Omental fat pad (tissue), 4 donors: Measurements from ENCODE around the gene TSEN15. TPM values are rescaled to one million over a fixed set of nuclear protein-coding genes. Genes with fewer than 3 reads are reported as not detected.

Source experiments
- ATAC-seq: fragments of 150-250 bp; one replicate; pipeline ENCODE4 v1.9.1; 2016; ENCODE audit warnings: mild to moderate bottlenecking, moderate library complexity; ENCODE audit not compliant: low FRiP score
- DNase-seq: peaks from one replicate; pipeline ENCODE4 v3.0.0-alpha.2; 2019; ENCODE audit warnings: low spot score
- total RNA-seq, 4 donors: library from RNA; depleted of rRNA; stranded (reverse); fragments of >200 nt; gene quantifications; one replicate each; pipeline ENCODE4 v1.1.0, GENCODE V29; 2016
- TF ChIP-seq, protein P1 (sequence below), 3 donors: fragments of 450-650 bp; IDR thresholded peaks; one replicate each; pipeline ENCODE4 v1.5.1; 2016 to 2017; ENCODE audit warnings: antibody characterized with exemption in 3 of 3, mild to moderate bottlenecking in 3 of 3, moderate library complexity in 2 of 3

The TSEN15 gene
- total RNA-seq, 4 donors from 2014 or later, result 16.2 to 29.0 (median 23.8) TPM

DNA sequence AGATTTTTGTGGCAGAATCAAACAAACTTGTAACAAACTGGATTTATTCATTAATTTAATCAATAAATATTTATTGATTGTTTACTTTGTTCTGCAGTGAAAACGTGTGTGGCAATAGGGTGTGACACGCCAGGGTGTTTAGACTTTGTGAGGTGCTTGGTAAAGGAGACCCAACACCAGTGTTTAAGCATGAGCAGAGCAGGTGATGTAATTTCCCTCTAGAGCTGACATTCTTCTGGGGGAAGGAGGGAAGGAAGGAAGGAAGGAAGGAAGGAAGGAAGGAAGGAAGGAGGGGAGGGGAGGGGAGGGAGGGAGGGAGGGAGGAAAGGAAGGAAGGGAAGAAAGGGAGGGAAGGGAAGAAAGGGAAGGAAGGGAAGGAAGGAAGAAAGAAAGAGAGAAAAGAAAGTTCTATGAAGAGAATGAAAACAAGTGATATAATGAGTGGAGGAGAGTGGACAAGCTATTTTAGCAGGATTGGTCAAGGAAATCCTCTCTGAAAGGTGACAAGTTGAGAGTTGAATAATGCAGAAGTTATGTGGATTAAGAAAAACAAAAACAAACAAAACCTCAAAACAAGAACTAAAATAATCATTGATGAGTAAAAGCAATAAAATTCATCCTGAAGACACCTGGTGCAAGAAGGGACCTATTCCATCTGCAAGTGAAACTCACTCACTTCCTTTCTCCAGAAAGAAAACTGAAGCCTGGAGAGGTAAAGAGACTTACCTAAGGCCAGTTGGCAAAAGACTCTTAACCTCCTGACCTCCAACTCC is 60.8 kb downstream of the TSEN15 start:
- TF ChIP-seq, protein P1, sequence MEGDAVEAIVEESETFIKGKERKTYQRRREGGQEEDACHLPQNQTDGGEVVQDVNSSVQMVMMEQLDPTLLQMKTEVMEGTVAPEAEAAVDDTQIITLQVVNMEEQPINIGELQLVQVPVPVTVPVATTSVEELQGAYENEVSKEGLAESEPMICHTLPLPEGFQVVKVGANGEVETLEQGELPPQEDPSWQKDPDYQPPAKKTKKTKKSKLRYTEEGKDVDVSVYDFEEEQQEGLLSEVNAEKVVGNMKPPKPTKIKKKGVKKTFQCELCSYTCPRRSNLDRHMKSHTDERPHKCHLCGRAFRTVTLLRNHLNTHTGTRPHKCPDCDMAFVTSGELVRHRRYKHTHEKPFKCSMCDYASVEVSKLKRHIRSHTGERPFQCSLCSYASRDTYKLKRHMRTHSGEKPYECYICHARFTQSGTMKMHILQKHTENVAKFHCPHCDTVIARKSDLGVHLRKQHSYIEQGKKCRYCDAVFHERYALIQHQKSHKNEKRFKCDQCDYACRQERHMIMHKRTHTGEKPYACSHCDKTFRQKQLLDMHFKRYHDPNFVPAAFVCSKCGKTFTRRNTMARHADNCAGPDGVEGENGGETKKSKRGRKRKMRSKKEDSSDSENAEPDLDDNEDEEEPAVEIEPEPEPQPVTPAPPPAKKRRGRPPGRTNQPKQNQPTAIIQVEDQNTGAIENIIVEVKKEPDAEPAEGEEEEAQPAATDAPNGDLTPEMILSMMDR (IDR thresholded peaks at IDR 0.05), result no peak
- DNase-seq (no peak), ATAC-seq (no peak)

DNA sequence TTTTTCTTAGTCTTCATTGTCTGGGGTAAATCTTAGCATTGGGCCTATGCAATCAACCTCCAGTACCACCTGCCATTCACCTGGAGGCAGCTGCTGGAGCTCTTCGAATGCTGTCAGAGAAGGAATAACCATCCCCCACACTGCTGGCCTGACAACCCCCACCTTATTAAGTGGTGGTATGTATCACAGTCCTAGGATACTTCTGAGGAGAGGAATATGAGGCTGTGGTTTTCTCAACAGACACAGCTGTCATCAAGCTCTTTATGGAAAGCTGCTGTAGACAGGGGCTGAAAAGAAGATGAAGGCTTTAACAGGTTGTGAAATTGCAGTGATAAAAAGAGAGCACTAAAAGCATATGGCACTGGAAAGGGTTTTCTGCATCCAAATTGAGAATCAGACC is 61.7 kb downstream of the TSEN15 start:
- ATAC-seq, result no peak
- no peak for DNase-seq
- TF ChIP-seq, protein P1 (IDR thresholded peaks at IDR 0.05), result no peak

- no peak for ATAC-seq
- DNase-seq, result no peak
- TF ChIP-seq, protein P1 (IDR thresholded peaks at IDR 0.05), result no peak
These were observed 63.4 kb downstream of the TSEN15 start for GRCh38 chr1:184114818-184115398.

DNA sequence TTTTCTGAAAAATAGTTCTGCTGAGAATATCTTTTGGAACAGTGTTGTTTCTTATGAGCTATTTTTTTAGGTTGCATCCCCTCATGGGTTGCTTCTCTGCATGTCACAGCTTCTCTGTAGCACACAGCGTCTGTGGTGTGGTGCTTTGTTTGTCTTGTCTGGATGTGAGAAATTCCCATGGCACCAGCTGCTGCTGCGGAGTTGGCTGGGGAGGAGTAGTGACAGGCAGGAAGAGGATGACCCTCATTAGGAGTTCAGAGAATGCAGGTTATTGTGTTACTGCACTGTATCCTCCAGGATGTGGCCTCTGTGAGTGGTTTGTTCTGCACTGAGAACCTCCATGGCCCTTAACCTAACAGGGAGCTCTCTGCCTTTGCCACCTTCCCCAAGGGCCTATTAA is 64.8 kb downstream of the TSEN15 start:
- TF ChIP-seq, protein P1 (IDR thresholded peaks at IDR 0.05), result no peak
- ATAC-seq (no peak), DNase-seq (no peak)

DNA sequence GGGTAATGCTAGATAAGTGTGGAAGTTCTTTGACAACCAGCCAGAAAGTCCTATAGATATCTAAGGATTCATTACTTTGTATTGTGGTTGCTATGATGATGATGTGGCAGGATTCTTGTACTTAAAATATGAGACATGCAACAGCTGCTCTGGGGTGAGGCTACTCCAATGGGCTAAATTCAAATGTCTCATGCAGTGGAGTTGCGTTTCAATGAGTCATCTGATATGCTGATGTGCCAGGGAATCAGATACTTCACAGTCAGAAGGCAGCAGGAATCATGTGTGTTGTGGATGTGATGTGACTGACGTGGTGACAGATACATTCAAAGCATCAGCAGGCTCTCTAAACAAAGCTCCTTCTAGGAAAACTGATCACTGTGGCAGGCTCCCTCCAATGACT is 66.5 kb downstream of the TSEN15 start:
- DNase-seq (no peak), ATAC-seq (no peak)
- TF ChIP-seq, protein P1 (IDR thresholded peaks at IDR 0.05), result no peak

Other genes with a start within 250 kb of the TSEN15 start
- 10 to 100 TPM; 66.8 to 88.3 (median 74.6) TPM for gene RGL1, start 246.6 kb upstream of the TSEN15 start, total RNA-seq
- 1 to 10 TPM in 3 of 4 donors, under 1 TPM in 1; 0.72 to 6.1 (median 1.7) TPM for gene COLGALT2, start 14.0 kb upstream of the TSEN15 start, total RNA-seq